HFF-Myc (cell line): ENCODE results near the gene UCN2.

Source experiments
- DNase-seq: peaks from one replicate; pipeline ENCODE4 v3.0.0-alpha.2; 2011; ENCODE audit warnings: low read depth; ENCODE audit errors: extremely low read depth
- H3K4me3 ChIP-seq: replicated peaks from 2 replicates; pipeline ENCODE4 v1.5.1; 2011; ENCODE audit warnings: low read depth, mild to moderate bottlenecking, control low read depth, low read length
- CTCF ChIP-seq: IDR thresholded peaks from 2 replicates; pipeline ENCODE4 v1.5.1; 2012; ENCODE audit warnings: mild to moderate bottlenecking, low read depth, low read length, control low read depth; ENCODE audit errors: missing control alignments

UCN2 gene

GRCh38 chr3:48595526-48596121, 32.0 kb upstream of the UCN2 start:
- peak; percentile 93 for DNase-seq
- TF ChIP-seq CTCF, result no peak

GRCh38 chr3:48595075-48595525, 31.5 kb upstream of the UCN2 start, which contains the start of gene COL7A1:
COL7A1 (minus strand) TSS chr3:48595329; CDS start chr3:48595159, 170 bp downstream.
- TF ChIP-seq CTCF, result no peak
- no peak for DNase-seq
- H3K4me3 ChIP-seq, result peak within 1 kb of the TSS; percentile 56

More at GRCh38 chr3:48595526-48596121, 32.0 kb upstream of the UCN2 start:
- H3K4me3 ChIP-seq, result peak overlapping the region; percentile 56

- peak; percentile 15 for DNase-seq
- TF ChIP-seq CTCF, result no peak
Measured at GRCh38 chr3:48594417-48595049, 31.0 kb upstream of the UCN2 start.

GRCh38 chr3:48593337-48593736, 29.8 kb upstream of the UCN2 start:
- no peak for DNase-seq
- peak overlapping the region; percentile 56 for H3K4me3 ChIP-seq
- TF ChIP-seq CTCF, result no peak

More at GRCh38 chr3:48594417-48595049, 31.0 kb upstream of the UCN2 start:
- H3K4me3 ChIP-seq, result peak overlapping the region; percentile 56

- no peak for DNase-seq
- H3K4me3 ChIP-seq, result no peak overlapping the region
- TF ChIP-seq CTCF, result no peak
Measured at GRCh38 chr3:48592519-48593087, 29.0 kb upstream of the UCN2 start.

- TF ChIP-seq CTCF, result no peak
Measured at GRCh38 chr3:48591886-48592518, 28.4 kb upstream of the UCN2 start.

More at GRCh38 chr3:48591886-48592518, 28.4 kb upstream of the UCN2 start:
- H3K4me3 ChIP-seq, result no peak overlapping the region
- DNase-seq, result no peak
